Epidermal melanocyte (primary cell): ENCODE results near the gene POMT2.
"Not testable (repeated sequence)": the region's sequence is repeated elsewhere in the genome, so short reads cannot be mapped to it uniquely, and the experiment has no call there.

Source experiments
- DNase-seq: peaks from one replicate; pipeline ENCODE4 v3.0.0; 2011; ENCODE audit warnings: low spot score; ENCODE audit not compliant: insufficient read length

POMT2 gene

DNA sequence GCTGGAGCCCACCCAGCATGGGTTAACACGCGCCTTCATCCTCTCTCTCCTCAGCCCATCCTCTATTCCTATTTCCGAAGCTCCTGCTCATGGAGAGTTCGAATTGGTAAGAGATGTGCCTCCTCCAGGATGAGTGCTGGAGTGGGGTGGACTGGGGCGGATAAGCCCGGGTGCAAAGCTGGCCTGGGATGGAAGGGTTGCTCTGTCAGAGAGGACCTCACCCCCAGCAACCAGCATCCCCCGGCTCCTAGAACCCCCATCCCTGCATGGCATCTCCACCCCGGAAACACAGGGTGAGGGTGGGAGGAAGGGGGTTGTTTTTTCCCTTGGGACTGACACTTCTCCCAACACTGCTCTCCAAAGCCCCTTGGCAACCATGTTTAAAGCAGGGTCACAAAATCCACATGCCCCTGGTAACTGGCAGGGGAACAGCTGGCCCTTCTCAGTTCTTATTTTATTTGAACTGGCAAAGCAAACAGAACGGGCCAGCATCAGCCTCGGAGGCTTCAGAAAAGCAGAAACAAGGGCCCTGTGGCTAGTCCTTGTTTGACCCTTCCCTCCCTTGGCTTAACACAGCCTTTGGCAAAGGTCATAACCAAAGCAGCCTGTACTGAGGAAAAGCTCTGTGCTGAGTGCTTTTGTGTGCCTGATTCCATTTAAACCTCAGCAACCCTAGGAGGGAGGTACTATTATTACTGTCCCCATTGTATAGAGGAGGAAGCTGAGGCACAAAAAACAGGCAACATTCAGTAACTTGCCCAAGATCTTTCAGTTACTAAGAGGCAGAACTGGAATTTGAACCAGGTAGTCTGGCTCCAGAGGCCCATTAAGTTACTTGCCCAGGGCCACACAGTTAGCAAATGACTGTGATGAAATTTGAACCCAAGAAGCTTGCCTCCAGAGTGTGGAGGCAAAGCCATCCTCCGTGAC lies 4.4 kb upstream of the POMT2 start:
- DNase-seq, result no peak

DNA sequence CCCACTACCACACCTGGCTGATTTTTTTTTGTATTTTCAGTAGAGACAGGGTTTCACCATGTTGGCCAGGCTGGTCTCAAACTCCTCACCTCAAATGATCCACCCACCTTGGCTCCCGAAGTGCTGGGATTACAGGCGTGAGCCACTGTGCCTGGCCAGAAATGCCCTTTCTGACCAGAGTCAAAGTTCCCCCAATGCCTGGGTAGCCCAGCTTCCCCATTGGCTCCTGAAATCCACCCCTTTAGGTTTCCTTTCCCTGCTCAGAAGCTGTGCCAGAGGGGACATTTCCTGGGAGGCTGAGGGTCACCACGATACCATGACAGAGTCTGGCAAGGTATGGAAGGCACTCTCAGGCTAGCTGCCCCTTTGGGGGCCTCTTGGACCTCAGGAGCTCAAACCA lies 3.6 kb upstream of the POMT2 start:
- no peak for DNase-seq

DNA sequence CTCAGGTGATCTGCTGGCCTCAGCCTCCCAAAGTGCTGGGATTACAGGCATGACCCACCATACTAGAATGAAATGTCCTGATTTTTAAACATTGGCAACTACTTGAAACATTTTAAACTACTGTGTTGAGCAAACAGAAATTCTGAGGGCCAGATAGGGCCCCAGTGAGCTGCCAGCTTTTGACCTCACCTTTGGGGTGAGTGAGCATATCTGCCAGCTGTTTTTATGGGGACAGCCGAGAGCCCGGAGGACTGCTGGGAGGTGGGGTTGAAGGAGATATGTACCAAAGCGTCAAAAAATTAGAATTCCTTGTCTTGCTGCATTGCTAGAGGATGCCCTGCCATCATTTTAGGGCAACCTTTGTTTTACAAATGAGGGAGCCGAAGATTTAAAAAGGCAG lies 2.9 kb upstream of the POMT2 start:
- no peak for DNase-seq

DNA sequence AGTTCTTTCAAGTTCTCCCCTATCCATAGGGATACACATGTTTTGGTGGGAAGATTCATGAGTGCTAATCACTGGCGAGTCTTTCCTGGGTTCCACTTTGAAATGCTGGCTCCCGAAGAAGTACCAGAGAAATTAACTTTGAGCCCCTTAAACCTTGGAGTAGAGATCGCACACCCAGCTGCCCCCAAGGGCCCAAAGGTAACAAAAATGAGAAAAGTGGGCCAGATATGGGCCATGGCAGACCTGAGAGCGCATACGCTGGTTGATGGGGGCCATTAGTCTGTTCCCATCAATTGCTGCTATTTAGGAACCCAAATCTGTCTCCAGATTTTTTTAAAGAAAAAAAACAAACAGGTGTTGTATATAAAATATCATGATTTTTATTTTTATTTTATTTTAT lies 2.3 kb upstream of the POMT2 start:
- no peak for DNase-seq

DNA sequence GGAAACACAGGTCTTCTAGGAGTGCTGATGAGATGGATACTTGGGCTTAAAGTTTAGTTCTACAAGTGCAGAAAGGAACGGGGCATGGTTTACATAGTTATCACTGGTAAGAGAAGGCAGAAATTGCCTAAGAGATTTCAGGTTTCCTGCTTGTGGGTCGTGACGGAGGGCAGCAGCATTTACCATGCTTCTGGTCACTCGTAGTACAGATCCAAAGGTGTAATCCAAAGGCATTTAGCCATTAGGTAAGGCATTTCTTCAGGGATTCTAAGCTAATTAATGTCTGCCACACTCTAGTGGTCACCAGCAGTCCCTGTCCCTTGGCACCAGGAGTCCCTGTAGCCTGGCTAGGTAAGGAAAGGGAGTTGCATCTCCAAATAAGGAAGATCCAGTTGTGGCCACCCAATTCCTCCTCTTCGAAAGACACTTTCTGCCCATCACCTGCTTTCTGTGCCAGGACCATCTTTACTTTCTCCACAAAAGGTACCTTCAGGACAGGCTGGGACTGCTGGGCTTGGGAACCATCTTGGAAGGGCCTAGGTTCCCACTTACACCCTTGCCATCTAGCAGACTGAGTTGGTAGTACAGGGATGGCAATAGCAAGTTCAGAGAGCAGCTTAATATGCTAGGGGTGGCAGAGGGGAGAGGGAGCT lies 1.7 kb upstream of the POMT2 start:
- DNase-seq, result no peak

DNA sequence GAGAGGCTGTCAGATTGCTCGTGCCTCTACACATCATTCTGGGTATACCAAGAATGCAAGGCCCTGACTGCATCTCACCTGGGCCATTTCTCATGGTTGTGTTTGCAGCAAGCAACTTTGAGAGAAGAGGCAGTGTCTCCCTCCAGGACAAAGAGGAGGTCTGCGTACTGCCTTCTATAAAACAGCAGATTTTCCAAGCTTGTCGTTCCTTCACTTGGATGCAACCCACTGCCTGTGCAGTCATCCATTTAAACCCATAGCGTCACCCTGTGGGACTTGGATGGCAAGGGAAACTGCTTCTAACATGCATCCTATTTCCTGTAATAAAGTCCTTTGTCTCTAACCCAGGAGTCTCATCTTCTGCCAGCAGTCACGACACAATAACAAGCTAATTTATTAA lies 1.3 kb downstream of the POMT2 start:
- DNase-seq, result no peak

DNA sequence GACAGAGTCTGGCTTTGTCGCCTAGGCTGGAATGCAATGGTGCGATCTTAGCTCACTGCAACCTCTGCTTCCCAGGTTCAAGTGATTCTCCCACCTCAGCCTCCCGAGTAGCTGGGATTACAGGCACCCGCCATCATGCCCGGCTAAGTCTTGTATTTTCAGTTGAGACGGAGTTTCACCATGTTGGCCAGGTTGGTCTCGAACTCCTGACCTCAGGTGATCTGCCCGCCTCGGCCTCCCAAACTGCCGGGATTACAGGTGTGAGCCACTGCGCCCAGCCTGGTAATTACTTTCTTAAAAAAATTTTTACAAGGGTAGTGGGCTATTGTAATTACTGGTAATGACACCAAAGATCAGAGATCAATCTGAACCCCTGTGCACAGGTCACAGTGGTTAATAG lies 1.9 kb downstream of the POMT2 start:
- DNase-seq, result not testable (repeated sequence)

DNA sequence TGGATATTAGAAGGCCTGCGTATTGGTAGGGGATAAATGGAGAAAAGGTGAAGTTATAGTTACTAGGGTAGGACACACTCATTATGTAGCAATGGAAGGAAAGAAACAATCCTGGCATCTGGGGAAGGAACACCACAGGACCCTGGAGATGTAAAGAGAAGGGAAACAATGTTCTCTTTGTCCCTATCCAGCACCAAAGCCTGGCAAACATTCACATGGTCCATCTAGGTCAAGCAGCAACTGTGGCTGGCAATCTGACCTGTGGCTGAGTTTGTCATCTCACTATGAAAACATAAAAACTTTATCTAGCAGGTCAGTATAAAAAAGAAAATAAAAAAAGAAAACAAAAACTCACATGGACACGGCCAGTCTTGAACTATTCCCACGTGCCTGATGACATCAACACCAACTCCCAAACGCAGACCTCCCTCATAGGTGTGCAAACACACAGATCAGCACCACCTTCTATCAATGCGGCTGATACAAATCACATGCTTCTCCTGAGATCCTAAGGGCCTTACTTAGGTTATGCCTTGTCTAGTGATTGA lies 2.6 kb downstream of the POMT2 start:
- DNase-seq, result no peak

DNA sequence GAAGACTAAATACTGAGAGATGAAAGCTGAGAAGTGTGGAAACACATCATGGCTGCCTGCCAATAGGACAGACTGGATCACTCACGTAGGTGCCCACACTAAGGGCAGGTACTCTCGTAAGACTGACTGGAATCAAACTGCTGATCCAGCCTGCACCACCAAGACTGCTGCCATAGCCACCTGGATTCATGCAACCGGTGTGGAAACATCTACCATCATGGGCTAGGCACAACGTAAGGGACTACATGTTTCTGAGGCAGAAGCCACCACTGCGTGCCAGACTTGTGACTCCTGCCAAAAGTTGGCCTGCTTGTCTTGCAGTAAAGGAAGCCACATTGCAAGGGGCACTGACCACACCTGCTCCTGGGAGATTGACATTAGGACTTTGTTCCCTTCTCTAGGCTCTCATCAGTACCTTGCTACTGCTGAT lies 3.8 kb downstream of the POMT2 start:
- no peak for DNase-seq

DNA sequence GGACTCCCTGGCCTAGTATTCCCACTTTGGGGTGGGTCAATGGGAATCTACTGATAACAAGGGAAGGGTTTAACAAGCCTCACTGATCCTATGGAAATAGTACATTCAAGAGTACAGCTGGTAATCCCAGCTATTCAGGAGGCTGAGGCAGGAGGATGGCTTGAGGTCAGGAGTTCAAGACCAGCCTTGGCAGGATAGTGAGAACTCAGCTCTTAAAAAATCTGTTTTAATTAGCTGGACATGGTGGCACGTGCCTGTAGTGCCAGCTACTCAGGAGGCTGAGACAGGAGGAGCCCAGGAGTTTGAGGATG lies 4.5 kb downstream of the POMT2 start:
- no peak for DNase-seq

DNA sequence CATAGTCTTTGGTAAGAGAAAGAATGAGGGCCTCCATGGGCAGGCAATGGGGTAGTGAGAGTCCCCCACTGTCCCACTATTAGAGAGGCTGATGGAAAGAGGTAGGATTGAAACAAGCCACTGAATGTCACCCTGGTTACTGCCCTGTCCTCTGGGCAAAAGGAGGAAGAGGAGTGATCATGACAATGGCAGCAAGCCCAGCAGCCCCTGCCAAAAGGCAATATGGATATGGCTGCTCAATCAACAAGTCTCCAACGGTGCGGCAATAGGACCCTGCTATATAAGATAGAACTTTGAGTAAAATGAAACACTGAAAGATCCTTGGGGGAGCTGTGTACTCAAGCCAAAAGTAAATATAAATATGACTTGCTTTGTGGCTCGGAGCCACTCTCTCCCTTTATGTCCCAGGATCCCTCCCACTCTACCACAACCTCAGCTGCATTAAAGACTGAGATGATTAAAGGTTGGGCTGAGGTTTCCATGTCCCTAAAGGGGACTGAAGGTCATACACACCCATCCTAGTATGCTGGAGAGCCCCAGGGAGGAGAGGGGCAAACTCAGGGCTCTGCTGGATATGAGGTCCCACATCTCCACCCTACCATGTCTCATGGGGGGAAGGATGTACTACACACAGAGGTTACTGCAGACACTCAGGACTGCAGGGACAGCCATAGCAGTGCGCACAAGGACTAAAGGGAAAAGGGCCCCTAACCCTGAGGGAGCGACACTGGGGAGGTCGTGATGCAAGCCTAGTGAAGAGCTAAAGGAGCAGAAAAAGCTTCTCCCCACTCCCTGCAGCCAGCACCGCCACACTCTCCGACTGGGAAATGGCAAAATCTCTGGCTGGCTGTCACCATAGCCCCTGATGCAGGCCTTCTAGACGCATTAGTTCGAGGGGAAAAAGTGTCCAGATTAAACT lies 5.9 kb downstream of the POMT2 start:
- DNase-seq, result no peak

DNA sequence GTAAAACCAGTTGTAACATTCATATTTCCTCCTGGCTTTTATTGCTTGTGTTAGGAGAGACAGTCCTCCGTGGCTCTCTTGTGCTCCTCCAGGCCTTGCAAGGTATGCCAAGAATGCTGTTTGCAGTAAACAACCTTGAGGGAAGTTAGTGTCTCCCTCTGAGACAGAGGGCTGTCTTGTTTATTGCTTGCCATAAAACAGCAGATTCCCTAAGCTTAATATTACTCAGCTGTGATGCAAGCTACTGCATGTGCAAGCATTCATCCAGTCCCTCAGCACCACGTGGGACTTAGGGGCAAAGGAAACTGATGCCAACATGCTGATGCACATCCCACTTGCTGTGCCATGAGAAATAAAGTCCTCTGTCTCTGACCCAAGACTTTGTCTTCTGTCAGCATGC lies 6.6 kb downstream of the POMT2 start:
- DNase-seq, result peak; percentile 44

DNA sequence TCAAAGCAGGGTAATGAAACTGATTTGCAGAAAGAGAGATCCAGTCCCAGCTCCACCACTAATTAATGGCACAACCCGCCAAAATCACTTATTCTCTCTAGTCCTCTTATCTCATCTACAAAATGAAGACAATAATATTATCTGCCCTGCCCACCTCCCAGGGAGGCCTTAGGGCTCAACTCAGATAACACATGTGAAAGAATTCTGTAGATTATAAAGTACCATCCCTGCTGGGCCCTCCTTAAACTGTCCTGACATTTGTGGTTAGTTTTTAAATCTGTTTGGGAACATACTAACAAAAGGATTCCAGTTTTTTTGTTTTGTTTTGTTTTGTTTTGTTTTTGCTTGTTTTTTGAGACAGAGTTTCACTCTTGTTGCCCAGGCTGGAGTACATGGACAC lies 7.3 kb downstream of the POMT2 start:
- no peak for DNase-seq

DNA sequence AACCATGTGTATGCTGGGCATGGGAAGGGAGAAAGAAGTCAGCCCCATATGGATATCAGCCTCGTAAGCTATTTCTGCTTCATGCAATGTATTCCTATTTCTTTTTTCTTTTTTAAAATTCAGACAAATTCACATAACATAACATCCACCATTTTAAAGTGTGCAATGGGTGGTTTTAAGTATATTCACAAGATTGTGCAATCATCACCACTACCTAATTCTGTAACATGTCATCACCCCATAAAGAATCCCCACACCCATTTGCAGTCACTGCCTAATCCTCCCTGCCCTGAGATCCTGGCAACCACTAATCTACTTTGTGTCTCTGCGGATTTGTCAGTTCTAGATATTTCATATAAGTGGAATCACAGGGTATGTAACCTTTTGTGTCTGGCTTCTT lies 9.5 kb downstream of the POMT2 start:
- no peak for DNase-seq

DNA sequence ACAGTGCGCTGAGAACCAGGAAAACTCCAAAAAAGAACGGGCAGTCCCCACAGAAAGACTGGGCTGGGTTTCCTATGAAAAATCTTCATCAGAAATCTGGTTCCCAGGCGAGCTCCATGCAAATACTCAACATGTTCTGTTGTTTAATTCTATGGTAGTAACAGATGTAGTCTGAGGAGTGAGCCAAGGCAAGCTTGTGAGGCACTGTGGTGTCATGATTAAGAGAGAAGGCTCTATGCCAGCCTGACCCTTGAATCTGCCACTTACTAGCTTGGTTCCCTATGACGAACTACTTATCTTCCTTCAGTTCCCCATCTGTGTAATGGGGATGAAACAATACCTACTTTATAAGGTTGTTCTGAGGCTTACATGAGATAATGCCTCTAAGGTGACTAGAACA lies 10.7 kb downstream of the POMT2 start:
- DNase-seq, result no peak

DNA sequence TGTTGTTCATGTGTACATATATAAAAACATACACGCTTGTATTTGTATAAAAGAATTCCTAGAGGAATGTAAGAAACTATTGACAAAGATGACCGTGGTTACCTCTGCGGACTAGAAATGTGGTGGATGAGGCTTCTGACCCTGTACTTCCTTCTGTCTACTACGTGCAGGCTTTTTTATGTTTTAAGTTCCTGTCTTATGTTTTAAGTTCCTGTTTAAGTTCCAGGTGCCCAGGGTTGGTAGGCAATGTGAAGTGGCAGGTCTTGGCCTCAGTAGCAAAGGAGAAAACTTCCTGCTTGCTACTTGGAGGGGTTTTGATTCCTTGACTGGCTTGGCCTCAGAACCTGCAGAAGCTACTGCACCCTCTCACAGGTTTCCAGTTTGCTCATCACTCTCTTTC lies 11.6 kb downstream of the POMT2 start:
- DNase-seq, result no peak

DNA sequence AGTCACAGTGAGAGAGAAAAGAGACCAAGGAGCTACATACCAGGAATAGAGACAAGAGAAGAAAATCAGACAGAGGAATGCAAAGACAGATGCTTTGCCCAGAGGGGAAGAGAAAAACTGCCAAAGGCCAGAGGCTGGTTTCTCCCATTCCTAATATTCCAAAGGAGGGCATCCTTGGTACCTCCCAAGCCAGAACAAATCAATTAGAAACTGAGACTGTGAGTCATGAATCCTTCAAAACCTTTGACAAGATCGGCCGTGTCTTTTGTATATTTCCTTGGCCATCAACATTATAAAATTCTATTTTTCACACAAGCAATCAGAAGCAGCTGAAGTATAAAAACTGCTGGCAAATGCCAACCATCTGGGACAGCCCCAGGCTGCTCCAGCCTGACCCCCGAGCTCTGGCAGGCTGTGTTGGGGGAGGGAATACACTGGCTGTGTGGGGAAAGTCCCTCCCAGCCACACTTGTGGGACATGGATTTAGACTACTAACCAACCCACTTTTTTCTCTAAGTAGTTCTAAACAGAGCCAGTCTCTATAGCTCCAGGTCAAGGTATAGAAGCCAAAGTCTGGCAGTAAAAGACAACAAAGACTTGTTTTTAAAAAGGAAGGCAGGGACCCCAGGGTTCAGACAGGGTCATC lies 13.7 kb downstream of the POMT2 start:
- DNase-seq, result peak; percentile 31

DNA sequence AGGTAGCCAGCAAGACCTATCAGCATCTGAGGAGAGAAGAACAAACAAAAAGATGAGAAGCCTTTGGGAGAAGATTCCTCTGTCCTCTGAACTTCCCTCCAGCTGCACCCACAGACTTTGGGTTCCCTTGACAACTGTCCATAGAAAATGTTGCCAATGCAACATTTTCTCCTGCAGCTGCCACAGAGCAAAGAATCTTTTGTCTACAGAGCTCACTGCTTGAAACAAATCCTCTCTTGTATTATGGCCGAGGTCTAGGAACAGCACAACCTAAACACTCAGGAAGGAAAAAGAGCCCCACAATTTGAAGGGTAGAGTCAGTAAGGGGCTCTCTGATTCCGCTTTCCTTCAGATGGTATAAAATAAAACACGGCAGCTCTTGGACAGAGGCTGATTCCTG lies 14.3 kb downstream of the POMT2 start:
- DNase-seq, result peak; percentile 49

DNA sequence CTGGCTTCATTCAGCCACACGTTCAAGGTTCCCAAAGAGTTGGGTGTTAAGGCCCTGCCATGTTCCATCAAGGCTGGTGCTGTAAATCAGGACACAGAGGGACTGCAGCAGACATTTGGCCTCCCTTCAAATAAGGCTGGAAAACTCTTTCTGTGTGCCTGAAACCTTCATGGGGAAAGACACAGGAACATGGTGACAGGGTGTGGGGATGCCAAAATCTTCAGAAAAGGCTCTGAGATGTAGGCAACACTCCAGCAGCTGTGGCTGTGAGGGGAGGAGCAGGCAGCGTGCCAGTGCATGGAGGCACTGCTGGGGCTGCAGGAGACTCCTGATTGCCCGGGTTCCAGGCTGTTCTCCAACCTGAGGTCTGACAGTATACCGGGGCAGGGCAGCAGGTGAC lies 15.0 kb downstream of the POMT2 start:
- DNase-seq, result no peak

DNA sequence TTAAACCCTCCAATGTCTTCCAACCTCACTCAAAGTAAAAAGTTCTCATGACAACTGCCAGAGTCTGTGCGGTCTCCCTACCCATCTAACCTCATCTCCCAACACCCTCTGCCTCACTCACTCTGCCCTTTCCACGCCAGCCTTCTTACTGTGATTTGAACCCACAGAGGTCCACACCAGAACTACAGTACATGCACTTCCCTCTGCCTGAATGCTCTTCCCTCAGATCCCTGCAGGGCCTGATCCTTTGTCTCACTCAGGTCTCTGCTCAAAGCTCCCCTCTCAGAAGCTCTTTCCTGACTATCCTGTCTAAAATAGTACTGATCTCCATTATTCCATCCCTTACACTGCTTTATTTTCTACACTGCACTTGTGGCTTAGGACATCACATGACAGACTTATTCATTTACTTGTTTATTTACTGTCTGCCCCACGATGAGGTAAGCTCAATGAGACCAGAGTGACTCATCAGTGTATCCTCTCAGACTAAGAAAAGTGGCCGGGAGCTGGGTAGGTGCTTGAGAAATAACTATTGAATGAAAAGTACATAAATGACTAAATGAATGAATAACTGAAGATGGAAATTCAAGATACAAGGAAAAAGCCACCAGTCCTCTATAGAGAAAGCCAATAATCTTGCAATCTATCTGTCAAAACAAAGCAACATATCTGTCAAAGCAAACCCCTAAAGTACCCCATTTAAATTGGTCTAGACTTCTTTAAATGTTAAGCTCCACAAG lies 17.1 kb downstream of the POMT2 start:
- peak; percentile 57 for DNase-seq

DNA sequence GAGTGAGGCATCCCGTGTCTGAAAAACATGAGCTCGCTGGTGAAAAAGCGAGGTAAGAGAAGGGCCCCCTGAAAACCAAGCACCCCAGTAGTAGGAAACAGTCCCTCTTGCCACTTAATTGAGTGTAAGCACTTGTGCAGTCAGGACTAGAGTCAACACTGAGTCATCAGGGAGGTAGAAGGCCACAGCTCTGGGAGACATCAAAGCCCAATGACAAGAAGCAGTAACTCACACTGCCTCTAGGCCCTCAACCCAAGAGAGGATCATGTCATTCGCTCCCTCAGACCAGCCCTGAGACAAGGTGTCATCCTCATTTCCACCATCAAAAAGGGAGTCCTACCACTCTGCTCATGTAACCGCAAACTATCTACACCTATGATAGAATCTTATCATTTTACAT lies 17.8 kb downstream of the POMT2 start:
- DNase-seq, result no peak
